Stromal cell of bone marrow (primary cell): ENCODE data around the gene LSS.
"Not testable (repeated sequence)": the region's sequence is repeated elsewhere in the genome, so short reads cannot be mapped to it uniquely, and the experiment has no call there.

Source experiments
- DNase-seq: peaks from one replicate; pipeline ENCODE4 v3.0.0-alpha.2; 2012; ENCODE audit warnings: low read depth

LSS gene

DNA sequence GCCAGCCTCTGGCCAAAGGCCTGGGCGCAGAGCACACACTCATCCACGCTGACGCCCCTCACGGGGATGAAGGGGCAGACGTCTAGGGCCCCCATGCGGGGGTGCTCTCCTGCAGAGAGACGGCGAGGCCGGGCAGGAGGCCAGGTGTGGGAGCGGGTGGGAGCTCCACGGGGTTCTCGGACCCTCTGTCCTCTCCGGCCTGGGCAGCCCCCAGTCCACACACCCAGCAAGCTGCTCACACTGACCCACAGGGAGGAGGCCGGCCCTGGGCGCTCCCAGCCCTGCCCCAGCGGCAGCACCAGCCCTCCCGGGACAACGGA lies 75.7 kb downstream of the LSS start:
- DNase-seq, result no peak

DNA sequence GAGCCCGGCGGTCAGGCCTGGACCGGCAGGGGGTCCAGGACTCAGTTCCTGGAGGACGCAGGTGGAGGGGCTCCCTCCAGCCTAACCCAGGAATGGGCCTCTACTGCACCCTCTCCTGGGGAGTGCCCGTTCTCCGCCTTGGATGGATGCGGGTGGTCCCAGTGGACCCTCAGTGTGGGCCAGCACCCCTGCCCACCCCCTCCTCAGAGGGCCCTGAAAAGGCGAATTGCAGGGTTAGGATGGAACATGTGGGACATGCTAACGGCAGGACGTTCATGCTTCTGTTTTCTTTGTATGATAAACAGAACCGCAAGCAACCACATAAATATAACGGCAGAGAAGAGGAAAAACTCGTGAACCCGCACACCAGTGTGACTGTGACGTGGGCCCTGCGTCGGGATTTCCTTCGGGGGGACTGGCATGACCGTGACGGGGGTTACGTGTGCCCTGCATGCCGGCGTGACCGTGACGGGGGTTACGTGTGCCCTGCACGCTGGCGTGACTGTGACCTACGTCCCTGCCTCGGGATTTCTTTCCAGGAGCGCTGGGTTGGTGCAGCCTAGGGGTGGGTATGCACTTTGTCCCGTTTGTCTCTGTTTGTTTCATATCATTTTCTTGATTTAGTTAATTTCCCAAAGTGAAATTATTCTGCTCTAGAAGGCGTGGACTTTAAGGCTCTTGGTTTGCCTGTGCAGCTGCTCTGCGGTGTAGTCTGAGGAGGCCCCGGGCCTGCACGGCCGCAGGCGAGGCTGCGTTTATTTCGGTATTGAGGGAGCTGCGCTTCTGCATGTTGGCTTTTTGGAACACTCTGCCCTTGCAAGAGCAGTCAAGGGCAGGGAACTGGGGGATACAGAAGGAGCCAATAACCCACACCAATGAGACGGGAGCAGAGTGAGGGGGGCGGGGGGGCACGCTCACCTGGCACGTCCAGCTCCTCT lies 76.3 kb downstream of the LSS start:
- no peak for DNase-seq

DNA sequence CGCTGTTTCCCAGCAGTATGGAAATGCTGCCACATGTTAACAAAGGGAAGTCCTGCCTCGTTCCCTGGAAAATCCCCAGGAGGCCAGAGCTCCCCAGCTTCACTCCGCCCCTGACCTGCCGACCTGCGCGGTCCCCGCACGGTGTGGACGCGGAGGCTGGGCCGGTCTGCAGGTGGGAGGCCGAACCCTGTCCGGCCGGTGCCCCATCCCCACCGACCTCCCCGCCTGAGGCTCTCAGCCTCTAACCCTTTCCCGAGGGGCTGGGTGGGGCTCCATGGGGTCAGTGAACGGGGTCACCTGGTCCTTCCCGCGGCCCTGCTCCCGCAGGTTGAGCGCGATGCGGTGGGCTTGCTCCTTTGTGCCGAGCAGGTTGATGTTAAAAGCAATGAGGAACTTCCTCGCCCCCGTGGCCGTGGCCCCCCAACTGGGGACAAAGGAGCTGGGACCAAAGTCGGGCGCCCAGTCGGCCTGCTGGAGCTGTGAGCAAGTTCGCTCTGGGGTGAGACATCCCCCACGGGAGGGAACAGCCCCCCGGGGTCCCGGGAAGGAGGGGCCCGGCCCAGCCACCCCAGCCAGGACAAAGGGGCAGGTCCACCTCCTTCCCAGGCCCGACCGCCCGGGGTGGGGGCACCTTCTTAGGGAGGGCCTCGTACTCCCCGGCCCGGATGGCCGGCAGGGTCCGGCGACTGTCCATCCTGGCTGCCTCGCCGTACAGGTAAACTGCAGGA lies 77.1 kb downstream of the LSS start:
- no peak for DNase-seq

DNA sequence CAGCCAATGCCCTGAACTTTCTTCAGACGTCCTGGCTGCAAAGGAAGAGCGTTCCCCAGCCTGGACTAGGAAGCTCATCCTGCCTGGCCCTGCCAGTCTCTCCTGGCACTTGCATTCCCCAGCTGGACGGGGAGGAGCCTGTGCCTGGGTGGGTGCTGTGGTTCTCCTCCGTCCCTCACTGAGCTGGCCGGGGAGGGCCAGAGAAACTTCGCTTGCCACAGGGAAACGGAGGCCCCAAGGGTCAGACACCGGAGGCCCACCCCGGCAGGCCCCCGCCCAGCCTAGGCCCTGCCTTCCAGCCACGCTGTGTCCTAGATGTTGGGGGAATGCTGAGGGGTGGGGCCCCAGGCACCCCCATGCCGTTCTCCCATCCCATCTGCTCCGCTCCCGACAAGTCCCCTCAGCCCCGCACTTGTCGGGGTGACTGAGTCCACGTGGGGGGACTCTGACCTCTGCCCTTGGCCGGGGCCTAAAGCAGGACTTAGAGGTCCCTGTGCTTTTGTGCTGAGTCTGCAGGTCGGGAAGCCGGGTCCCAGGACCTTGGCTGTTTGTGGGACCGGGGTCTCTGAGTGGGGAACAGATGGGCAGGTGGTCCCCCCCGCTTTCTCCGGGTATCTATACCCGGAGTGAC lies 78.0 kb downstream of the LSS start:
- no peak for DNase-seq

DNA sequence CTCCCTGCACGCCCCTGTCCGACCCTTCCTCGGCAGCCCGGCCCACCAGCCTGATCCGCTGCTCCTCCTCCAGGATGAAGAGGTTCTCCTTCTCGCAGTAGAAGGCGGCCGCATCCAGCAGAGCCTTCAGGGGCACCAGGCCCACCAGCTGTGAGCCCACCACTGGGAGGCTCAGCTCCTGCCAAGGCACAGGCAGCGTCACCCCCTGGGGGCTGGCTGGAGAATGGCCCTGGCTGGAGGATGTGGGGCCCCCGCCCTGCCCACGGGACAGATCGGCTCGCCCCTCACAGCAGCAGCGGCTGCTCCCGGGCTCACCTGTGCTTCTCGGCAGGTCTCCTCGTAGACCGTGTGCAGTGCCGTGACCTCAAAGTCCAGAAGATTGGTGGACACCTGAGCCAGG lies 78.5 kb downstream of the LSS start:
- no peak for DNase-seq

DNA sequence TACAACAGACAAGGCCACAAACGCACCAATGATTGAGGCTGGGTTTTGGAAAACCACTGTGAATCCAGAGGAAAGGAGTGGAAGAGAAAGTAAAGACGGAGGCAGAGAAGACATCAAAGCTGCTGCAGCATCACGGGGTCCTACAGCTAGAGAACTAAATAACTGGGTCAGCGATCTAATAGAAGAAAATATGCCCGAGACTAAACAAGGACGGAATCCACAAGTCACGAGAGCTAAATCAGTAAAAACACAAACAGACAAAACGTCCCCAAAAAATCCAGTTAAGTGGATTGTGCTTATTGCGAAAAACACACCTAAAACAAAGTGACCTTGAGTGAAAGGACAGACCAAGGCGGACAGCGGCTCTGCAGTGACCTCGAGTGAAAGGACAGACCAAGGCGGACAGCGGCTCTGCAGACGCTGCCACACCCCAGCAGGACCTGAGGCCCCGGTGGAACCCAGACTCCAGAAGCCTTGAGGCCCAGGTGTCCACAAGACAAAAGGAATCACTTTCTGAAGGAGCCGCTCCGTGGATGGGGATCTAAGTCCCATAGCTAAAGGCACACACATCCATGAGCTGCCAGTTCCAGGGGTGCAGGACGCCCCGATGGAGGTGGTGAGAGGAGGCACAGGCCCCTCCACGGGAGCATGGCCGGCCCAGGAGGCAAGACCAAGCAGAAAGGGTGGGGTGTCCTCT lies 79.2 kb downstream of the LSS start:
- no peak for DNase-seq

DNA sequence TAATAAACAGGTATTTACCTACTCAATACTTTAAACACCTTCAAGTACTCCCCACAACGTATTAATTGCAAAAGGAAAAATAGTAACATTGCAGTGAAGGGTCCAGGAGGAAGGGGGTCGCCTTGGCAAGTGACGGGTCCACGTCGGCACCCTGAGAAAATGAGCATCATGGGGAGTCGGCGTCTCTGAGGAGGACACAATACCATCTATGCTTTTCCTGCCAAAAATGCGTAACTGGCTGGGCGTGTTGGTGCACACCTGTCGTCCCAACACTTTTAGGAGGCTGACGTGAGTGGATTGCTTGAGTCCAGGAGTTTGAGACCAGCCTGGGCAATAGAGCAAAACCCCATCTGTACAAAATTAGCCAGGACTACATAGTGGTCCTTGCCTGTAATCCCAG lies 80.5 kb downstream of the LSS start:
- no peak for DNase-seq

DNA sequence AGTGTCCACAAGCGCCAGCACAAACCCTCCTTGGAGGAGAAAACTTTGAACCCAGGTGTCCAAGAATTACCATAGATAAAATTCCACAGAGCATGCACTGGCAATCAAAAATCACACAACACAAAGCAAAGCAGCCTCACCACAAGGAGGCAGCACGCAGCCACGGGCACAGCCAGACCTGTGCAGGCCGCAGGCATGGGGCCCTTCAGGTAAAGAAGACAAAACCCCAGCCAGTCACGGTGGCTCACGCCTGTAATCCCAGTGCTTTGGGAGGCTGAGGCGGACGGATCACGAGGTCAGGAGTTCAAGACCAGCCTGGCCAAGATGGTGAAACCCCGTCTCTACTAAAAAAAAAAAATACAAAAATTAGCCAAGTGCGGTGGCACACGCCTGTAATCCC lies 81.1 kb downstream of the LSS start:
- not testable (repeated sequence) for DNase-seq

DNA sequence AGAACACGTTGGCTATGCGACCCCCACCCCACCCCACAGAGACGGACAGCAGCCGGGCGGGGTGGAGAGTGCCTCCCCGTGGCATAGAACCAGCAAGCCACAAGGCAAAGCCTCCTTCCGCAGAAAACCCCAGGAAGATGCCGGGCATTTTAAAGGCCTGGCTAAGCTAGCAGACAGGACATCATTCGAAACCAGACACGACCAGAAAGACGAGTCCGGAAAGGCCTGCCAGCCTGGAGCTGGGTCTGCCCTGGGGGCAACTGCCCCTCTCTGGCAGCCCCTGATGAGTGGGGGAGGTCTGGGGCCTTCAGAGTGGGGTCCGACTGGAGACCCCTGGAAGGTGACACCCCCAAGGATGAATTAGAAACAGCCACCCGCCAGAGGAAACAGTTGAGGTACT lies 81.7 kb downstream of the LSS start:
- no peak for DNase-seq

DNA sequence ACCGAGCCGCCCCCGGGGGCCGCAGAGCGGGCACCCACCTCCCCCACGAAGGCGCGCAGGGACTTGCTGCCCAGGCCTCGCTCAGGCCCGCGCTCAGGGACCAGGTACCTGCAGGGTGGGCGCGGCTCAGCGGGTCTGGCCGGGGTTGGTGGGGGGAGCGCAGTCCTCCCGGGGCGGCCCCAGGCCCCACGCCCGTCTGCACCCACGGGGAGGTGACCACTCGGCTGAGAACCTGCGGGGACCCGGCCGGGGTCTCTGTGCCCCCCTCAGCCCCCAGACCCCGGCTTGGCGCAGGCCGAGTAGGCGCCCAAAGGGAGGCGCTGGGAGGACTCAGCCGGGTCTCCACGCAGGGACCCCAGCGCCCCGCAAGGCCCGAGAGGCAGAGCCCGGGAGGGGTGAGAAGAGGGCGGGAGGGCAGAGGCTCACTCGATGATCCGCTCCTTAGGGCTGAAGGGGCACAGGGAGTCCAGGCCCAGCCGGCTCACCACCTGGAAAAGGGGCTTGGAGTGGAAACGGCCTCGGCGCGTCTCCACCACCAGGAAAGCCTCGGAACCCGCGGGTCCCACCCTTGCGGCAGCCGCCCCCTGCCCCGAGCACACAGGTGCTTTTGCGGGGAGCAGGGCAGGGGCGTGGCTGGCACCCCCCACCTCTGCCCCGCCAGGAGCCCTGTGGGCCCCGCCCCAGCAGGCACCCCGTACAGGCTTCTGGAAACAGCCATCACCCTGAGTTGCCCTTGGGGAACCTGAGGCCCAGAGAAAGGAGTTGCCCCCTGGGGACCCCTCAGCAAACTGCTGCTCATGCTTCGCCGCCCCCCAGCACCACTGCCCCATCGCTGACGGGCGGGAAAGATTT lies 82.5 kb downstream of the LSS start:
- DNase-seq, result no peak

DNA sequence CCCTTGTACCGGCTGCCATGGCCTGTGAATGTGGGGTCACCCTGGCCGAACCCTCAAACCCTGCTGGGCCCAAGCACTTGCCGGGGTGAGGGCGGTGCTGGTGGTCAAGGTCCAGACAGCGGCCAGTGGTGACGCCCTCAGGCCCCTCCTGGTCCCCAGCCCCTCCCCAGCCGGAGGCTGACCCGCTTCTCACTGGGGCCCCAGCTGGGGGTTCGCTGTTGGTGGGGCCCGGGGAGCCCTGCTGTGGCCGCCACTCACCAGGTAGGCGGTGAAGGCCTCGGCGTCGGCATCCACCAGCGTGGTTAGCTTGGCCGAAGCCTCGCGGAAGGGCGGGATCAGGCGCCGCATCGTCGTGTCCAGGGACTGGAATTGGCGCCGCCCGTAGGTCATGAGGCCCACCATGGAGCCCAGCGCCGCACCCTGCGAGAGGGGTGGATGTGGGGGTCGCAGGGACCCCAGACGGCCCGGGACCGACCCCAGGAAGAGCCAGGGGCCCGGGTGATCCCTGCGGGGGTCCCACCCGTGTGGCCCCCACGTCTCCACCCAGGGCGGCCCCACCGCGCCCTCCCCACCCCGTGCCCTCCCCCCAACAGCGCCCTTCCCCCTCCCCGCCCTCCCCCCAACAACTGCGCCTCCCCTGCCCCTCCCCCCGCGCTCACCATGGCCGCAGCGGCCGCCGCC lies 83.3 kb downstream of the LSS start:
- no peak for DNase-seq

DNA sequence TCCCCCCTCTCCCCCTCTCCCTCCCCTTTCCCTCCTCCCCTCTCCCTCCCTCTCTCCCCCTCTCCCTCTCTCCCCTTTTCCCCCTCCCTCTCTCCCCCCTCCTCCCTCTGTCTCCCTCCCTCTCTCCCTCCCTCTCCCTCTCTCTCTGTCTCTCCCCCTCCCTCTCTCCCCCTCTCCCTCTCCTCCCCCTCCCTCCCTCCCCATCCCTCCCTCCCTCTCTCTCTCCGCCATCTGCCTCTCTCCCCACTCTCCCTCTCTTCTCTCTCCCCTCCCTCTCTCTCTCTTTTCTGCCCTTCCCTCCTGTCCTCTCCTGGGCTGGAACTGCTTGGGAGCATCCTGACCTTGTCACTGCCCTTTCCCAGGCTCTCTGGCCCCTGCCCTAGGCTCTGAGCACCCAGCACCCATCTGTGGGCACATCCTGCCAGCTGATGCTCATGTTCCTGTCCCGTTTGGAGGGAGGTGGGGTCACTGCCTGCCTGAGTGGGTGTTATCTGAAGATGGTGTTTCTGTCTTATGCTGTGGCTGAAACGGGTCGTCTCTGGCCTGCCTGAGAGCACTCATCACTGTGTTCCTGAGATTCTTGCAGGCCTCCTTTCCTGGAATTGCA lies 84.0 kb downstream of the LSS start:
- DNase-seq, result no peak

DNA sequence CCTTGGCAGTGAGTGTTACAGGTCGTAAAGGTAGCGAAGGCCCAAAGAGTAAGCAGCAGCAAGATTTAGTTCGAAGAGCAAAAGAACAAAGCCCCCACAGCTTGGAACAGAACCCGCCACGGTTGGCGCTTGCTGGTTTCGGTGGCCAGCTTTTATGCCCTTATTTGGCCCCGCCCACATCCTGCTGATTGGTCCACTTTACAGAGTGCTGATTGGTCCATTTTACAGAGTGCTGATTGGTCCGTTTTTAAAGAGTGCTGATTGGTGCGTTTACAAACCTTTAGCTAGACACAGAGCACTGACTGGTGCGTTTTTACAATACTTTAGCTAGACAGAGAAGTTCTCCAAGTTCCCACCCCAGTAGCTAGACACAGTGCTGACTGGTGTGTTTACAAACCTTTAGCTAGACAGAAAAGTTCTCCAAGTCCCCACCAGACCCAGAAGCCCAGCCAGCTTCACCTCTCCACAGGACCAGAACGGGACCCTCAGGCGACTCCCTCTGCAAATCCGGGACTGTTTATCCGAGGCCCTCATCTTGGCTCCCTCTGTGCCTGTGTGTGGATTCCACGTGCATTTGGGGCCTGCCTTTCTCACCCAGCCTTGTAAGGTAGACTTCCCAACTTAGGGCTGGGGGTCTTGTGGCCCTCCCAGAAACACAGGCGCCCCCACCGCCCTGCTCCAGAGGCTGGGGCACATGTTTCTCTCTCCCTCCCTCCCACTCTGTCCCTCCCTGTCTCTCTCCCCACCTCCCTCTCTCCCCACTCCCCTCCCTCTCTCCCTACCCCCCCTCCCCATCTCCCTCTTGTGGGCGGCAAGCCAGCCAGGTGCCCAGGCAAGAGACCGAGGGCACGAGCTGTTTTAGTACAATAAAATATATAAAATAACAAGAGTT lies 85.7 kb downstream of the LSS start:
- no peak for DNase-seq

DNA sequence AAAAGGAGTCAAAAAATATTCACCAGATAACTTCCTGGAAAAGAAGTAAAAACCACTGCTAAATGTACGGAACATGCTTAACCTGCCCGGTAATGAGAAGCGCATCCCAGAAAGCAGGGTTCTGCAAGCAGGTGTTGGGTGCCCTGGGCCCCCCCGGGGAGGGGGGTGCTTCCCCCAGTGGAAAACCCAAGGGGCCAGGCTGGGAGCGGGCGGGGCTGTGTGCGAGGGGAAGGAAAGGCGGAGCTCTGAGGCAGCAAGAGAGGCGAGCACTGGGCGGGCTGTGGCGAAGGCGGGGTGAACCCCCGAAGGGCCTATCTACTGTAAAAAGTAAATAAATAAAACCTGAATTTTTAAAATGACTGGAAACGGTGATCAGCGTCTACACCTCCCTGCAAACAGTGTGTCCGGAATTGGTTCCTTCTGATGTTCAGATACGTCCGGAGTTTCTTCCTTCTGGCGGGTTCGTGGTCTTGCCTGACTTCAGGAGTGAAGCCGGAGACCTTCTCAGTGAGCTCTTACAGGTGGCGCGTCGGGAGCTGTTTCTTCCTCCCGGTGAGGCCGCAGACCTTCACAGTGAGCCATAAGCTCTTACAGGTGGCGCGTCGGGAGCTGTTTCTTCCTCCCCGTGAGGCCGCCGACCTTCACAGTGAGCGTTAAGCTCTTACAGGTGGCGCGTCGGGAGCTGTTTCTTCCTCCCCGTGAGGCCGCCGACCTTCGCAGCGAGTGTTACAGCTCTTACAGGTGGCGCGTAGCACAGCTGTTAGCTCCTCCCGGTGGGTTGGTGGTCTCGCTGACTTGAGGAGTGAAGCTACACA lies 86.6 kb downstream of the LSS start:
- DNase-seq, result no peak

DNA sequence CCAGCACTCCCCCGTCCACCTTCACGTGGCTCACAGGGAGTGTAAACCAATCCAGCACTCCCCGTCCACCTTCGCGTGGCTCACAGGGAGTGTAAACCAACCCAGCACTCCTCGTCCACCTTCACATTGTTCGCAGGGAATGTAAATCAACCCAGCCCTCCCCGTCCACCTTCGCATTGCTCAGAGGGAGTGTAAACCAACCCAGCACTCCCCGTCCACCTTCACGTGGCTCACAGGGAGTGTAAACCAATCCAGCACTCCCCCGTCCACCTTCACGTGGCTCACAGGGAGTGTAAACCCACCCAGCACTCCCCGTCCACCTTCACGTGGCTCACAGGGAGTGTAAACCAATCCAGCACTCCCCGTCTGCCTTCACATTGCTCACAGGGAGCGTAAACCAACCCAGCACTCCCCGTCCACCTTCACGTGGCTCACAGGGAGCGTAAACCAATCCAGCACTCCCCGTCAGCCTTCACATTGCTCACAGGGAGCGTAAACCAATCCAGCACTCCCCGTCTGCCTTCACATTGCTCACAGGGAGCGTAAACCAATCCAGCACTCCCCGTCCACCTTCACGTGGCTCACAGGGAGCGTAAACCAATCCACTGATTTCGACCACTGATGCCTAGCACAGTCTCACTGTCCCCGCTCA lies 88.1 kb downstream of the LSS start:
- not testable (repeated sequence) for DNase-seq

DNA sequence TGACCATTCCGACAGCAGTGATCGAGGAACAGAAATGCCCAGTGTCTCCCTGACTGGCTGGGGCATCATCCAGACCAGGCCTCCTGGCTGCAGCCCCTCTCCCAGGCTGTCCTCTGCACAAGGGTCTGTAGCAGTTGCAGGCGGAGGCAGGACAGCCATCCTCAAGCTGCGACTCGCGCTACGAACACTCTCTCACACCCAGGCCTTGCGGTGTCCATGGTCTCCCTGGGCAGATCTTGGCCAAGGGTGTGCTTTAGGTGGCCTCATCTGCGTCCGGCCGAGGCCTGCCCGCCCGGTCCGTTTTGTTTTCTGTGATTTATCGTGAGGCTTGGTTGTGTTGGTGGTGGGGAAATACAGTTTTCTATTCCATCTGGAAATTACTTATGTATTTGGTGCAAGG lies 88.9 kb downstream of the LSS start:
- DNase-seq, result no peak

DNA sequence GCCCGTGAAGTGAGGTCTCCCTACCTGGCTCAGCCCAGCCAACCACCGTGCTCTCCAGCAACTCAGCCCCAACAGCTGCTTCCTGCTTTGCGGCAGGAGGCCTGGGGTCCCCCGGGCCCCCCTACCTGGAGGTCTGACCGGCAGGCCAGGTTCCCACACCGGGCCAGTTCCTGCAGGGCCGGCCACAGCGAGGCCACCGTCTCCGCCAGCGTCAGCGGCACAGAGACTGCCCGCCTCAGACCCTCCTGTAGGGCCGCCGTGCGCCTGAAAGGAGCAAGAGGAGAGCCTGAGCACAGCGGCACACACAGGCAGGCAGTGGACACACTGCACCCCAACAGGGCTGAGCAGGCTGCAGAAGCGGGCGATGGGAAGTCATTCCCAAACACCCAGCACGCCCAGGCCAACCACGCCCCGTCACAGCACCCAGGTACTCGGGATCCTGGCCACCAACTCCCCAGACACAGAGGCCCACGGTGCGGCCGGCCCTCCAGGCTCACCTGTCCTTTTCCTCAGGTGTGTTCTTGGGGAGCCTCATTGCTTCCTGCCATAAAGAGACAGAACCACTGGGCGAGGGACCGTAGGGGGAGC lies 90.1 kb downstream of the LSS start:
- no peak for DNase-seq
